Stimulated activated CD8-positive, alpha-beta memory T cell treated with anti-CD3 and anti-CD28 coated beads, Interleukin-15, amount 100 ng/mL, for 1 hour (primary cell): Measurements from ENCODE around the gene GPATCH2.
"Not testable (repeated sequence)": the region's sequence is repeated elsewhere in the genome, so short reads cannot be mapped to it uniquely, and the experiment has no call there.

Source experiments
- DNase-seq: peaks from one replicate; pipeline ENCODE4 v3.0.0-alpha.2; 2020; ENCODE audit warnings: low read depth

GPATCH2 gene

GRCh38 chr1:217443845-217444244 is 187.0 kb downstream of the GPATCH2 start:
- no peak for DNase-seq

- DNase-seq: no peak
These were observed 193.5 kb downstream of the GPATCH2 start for GRCh38 chr1:217437376-217437775.

GRCh38 chr1:217435204-217435603 is 195.7 kb downstream of the GPATCH2 start:
- DNase-seq: no peak

- DNase-seq: no peak
These were observed 197.2 kb downstream of the GPATCH2 start for GRCh38 chr1:217433664-217434063.

- DNase-seq: no peak
These were observed 198.6 kb downstream of the GPATCH2 start for GRCh38 chr1:217432339-217432738.

GRCh38 chr1:217431395-217431794 is 199.5 kb downstream of the GPATCH2 start:
- no peak for DNase-seq

- no peak for DNase-seq
These were observed 205.5 kb downstream of the GPATCH2 start for GRCh38 chr1:217425422-217425821.

GRCh38 chr1:217419194-217419551 is 211.7 kb downstream of the GPATCH2 start:
- DNase-seq: no peak

- DNase-seq: no peak
These were observed 212.4 kb downstream of the GPATCH2 start for GRCh38 chr1:217418269-217419193.

- no peak for DNase-seq
These were observed 213.5 kb downstream of the GPATCH2 start for GRCh38 chr1:217417363-217417762.

GRCh38 chr1:217407534-217408001 is 223.3 kb downstream of the GPATCH2 start:
- DNase-seq: no peak

GRCh38 chr1:217403026-217403720 is 227.7 kb downstream of the GPATCH2 start:
- no peak for DNase-seq

GRCh38 chr1:217402301-217402700 is 228.6 kb downstream of the GPATCH2 start:
- DNase-seq: no peak

- DNase-seq: no peak
These were observed 237.0 kb downstream of the GPATCH2 start for GRCh38 chr1:217393896-217394295.

- no peak for DNase-seq
These were observed 238.4 kb downstream of the GPATCH2 start for GRCh38 chr1:217392441-217392840.

- DNase-seq: no peak
These were observed 241.0 kb downstream of the GPATCH2 start for GRCh38 chr1:217389895-217390294.

- no peak for DNase-seq
These were observed 242.3 kb downstream of the GPATCH2 start for GRCh38 chr1:217388522-217389065.

GRCh38 chr1:217381773-217382172 is 249.1 kb downstream of the GPATCH2 start:
- not testable (repeated sequence) for DNase-seq

GRCh38 chr1:217379804-217380203 is 251.1 kb downstream of the GPATCH2 start:
- not testable (repeated sequence) for DNase-seq

- no peak for DNase-seq
These were observed 251.6 kb downstream of the GPATCH2 start for GRCh38 chr1:217379336-217379735.
